ENCODE results near the gene ING3. TPM values are rescaled to one million over a fixed set of nuclear protein-coding genes. Genes with fewer than 3 reads are reported as not detected.
A peak's percentile ranks its signal among the peaks of the same experiment; 100 is the strongest.

Gene ING3
- total RNA-seq, 4 donors from 2014 or later = 12.6 to 19.4 (median 14.9) TPM

- 62% methylated on average over 5 of the region's 5 CpGs for WGBS
- intact Hi-C loops (cut with DNase I) = no loop called here
- Histone ChIP-seq H3K36me3 (no peaks in the 10 kb centered on the region), H3K9me3 (no peaks in the 10 kb centered on the region), H3K4me1 (peaks cover 49 to 69% (median 59%) of the 10 kb centered on the region in 4 donors), H3K27me3 (no peaks in the 10 kb centered on the region), H3K27ac (replicated peaks in 1 of 4) (peak overlapping the region in 3 of 4 donors; percentile 23 to 49 (median 37)), H3K4me3 (no peak overlapping the region)
- DNase-seq (ENCODE audit: extremely low spot score) = no peak
- TF ChIP-seq CTCF (IDR thresholded peaks at IDR 0.05) = no peak
- no peak for TF ChIP-seq POLR2A (IDR thresholded peaks at IDR 0.05; ENCODE audit: low read depth)
- TF ChIP-seq EP300 (IDR thresholded peaks at IDR 0.05) = no peak
- TF ChIP-seq POLR2AphosphoS5 (IDR thresholded peaks at IDR 0.05) = no peak
These were observed 70.7 kb downstream of the ING3 start for GRCh38 chr7:121020989-121021969.

GRCh38 chr7:121023194-121023593, 72.6 kb downstream of the ING3 start:
- no peak for DNase-seq (ENCODE audit: extremely low spot score)
- no peak for TF ChIP-seq CTCF (IDR thresholded peaks at IDR 0.05)
- TF ChIP-seq POLR2AphosphoS5 (IDR thresholded peaks at IDR 0.05) = no peak
- peak overlapping the region; percentile 27 to 62 (median 56) for H3K27ac ChIP-seq (replicated peaks in 1 of 4)
- no peaks in the 10 kb centered on the region for H3K9me3 ChIP-seq
- intact Hi-C loops (cut with DNase I) = no loop called here
- peaks cover 47 to 63% (median 54%) of the 10 kb centered on the region in 4 donors for H3K4me1 ChIP-seq
- H3K4me3 ChIP-seq = no peak overlapping the region
- no peaks in the 10 kb centered on the region for H3K36me3 ChIP-seq
- no peaks in the 10 kb centered on the region for H3K27me3 ChIP-seq

- H3K27ac ChIP-seq (replicated peaks in 1 of 4) = peak overlapping the region; percentile 27 to 62 (median 56)
- peak overlapping the region in 1 of 4 donors; percentile 0 for H3K4me3 ChIP-seq
- DNase-seq (ENCODE audit: extremely low spot score) = no peak
- H3K27me3 ChIP-seq = no peaks in the 10 kb centered on the region
- WGBS = 55% methylated on average over 8 of the region's 8 CpGs
- TF ChIP-seq POLR2AphosphoS5 (IDR thresholded peaks at IDR 0.05) = no peak
- TF ChIP-seq EP300 (IDR thresholded peaks at IDR 0.05) = no peak
- no peak for TF ChIP-seq POLR2A (IDR thresholded peaks at IDR 0.05; ENCODE audit: low read depth)
- TF ChIP-seq CTCF (IDR thresholded peaks at IDR 0.05) = no peak
- H3K36me3 ChIP-seq = no peaks in the 10 kb centered on the region
- H3K4me1 ChIP-seq = peaks cover 48 to 65% (median 53%) of the 10 kb centered on the region in 4 donors
- intact Hi-C loops (cut with DNase I) = no loop called here
- no peaks in the 10 kb centered on the region for H3K9me3 ChIP-seq
These were observed 73.3 kb downstream of the ING3 start for GRCh38 chr7:121023683-121024511.

GRCh38 chr7:121024611-121025010, 74.0 kb downstream of the ING3 start:
- Histone ChIP-seq H3K4me3 (peak overlapping the region in 1 of 4 donors; percentile 0), H3K36me3 (no peaks in the 10 kb centered on the region), H3K27ac (replicated peaks in 1 of 4) (peak overlapping the region; percentile 27 to 62 (median 56)), H3K4me1 (peaks cover 46 to 58% (median 50%) of the 10 kb centered on the region in 4 donors), H3K27me3 (no peaks in the 10 kb centered on the region), H3K9me3 (no peaks in the 10 kb centered on the region)
- intact Hi-C loops (cut with DNase I) = no loop called here
- TF ChIP-seq CTCF (IDR thresholded peaks at IDR 0.05) (no peak), EP300 (IDR thresholded peaks at IDR 0.05) (no peak), POLR2A (IDR thresholded peaks at IDR 0.05; ENCODE audit: low read depth) (no peak), POLR2AphosphoS5 (IDR thresholded peaks at IDR 0.05) (no peak)
- 25% methylated on average over 5 of the region's 5 CpGs for WGBS
- no peak for DNase-seq (ENCODE audit: extremely low spot score)

All from esophagus muscularis mucosa (tissue), 4 donors.